ENCODE data around the gene ANXA4.

The ANXA4 gene

GRCh38 chr2:69789175-69789721 is 47.3 kb downstream of the ANXA4 start:
- TF ChIP-seq, protein P1, sequence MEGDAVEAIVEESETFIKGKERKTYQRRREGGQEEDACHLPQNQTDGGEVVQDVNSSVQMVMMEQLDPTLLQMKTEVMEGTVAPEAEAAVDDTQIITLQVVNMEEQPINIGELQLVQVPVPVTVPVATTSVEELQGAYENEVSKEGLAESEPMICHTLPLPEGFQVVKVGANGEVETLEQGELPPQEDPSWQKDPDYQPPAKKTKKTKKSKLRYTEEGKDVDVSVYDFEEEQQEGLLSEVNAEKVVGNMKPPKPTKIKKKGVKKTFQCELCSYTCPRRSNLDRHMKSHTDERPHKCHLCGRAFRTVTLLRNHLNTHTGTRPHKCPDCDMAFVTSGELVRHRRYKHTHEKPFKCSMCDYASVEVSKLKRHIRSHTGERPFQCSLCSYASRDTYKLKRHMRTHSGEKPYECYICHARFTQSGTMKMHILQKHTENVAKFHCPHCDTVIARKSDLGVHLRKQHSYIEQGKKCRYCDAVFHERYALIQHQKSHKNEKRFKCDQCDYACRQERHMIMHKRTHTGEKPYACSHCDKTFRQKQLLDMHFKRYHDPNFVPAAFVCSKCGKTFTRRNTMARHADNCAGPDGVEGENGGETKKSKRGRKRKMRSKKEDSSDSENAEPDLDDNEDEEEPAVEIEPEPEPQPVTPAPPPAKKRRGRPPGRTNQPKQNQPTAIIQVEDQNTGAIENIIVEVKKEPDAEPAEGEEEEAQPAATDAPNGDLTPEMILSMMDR (IDR thresholded peaks at IDR 0.05; ENCODE audit: low read length, missing control alignments): no peak
- H3K4me3 ChIP-seq (replicated peaks; ENCODE audit: low read depth, low read length): no peak overlapping the region
- DNase-seq (ENCODE audit: low read depth): peak; percentile 83

- no peak overlapping the region for H3K4me3 ChIP-seq (replicated peaks; ENCODE audit: low read depth, low read length)
- TF ChIP-seq, protein P1 (IDR thresholded peaks at IDR 0.05; ENCODE audit: low read length, missing control alignments): no peak
- peak; percentile 33 for DNase-seq (ENCODE audit: low read depth)
These were observed 48.1 kb downstream of the ANXA4 start for GRCh38 chr2:69789772-69790600.

DNA sequence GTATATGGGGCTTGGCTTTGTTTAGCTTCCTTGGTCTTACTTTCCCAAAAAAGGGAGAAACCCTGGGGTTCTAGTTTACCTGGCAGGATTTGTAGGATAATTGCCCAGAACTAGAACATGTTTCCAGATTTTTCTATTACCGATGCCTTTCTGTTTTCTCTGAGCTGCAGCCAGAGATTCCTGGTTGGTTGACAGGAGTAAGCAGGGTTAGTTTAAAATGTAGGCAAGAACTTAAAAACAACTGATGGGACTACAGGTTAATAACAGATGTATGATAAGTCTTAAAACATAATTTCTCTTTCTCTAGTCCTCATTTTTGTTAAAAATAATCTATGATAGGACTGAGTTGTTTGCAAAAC is 48.6 kb downstream of the ANXA4 start:
- no peak for DNase-seq (ENCODE audit: low read depth)
- H3K4me3 ChIP-seq (replicated peaks; ENCODE audit: low read depth, low read length): no peak overlapping the region
- TF ChIP-seq, protein P1 (IDR thresholded peaks at IDR 0.05; ENCODE audit: low read length, missing control alignments): no peak

DNA sequence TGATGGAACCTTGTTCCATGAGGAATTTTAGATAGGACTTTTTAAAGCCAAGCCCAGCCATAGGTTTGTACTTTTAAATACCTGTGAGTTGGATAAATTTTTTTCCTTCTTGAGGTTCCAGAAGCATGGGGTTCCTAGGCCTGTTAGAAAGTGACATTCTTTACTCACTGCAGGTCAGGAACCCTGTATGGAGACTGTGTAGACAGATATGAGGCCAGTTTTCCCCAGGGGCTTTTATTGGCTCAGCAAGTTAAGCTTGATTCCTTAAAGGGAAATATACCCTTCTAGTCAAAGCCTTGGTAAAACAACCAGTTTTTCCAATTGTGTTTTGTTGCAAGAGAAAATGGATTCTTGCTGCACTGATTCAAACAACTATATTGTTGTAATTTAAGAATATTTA is 49.1 kb downstream of the ANXA4 start:
- peak; percentile 45 for DNase-seq (ENCODE audit: low read depth)
- TF ChIP-seq, protein P1 (IDR thresholded peaks at IDR 0.05; ENCODE audit: low read length, missing control alignments): no peak
- H3K4me3 ChIP-seq (replicated peaks; ENCODE audit: low read depth, low read length): no peak overlapping the region

GRCh38 chr2:69796174-69796573 is 54.2 kb downstream of the ANXA4 start:
- H3K4me3 ChIP-seq (replicated peaks; ENCODE audit: low read depth, low read length): no peak overlapping the region
- TF ChIP-seq, protein P1 (IDR thresholded peaks at IDR 0.05; ENCODE audit: low read length, missing control alignments): no peak
- no peak for DNase-seq (ENCODE audit: low read depth)

DNA sequence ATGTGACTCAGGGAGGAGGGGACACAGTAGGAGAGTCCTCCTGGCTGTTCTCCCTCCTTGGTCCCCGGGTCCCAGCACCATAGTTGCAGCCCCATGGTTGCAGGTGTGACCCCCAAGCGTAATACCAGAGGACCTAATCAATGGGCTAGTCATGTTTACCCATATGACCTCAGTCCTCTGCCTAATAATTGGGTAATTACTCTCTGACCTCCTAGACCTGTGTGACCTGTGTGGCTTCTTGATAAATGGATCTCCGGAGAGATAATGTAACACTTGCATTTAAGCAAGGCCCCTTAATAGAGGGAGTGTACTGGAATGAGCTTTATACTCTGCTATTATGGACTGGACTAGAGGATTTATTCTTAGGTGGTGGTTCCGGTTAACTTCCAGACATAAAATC is 55.3 kb downstream of the ANXA4 start:
- no peak for DNase-seq (ENCODE audit: low read depth)
- TF ChIP-seq, protein P1 (IDR thresholded peaks at IDR 0.05; ENCODE audit: low read length, missing control alignments): no peak
- H3K4me3 ChIP-seq (replicated peaks; ENCODE audit: low read depth, low read length): no peak overlapping the region
